ENCODE data around the gene WIZ.

Gene WIZ, protein sequence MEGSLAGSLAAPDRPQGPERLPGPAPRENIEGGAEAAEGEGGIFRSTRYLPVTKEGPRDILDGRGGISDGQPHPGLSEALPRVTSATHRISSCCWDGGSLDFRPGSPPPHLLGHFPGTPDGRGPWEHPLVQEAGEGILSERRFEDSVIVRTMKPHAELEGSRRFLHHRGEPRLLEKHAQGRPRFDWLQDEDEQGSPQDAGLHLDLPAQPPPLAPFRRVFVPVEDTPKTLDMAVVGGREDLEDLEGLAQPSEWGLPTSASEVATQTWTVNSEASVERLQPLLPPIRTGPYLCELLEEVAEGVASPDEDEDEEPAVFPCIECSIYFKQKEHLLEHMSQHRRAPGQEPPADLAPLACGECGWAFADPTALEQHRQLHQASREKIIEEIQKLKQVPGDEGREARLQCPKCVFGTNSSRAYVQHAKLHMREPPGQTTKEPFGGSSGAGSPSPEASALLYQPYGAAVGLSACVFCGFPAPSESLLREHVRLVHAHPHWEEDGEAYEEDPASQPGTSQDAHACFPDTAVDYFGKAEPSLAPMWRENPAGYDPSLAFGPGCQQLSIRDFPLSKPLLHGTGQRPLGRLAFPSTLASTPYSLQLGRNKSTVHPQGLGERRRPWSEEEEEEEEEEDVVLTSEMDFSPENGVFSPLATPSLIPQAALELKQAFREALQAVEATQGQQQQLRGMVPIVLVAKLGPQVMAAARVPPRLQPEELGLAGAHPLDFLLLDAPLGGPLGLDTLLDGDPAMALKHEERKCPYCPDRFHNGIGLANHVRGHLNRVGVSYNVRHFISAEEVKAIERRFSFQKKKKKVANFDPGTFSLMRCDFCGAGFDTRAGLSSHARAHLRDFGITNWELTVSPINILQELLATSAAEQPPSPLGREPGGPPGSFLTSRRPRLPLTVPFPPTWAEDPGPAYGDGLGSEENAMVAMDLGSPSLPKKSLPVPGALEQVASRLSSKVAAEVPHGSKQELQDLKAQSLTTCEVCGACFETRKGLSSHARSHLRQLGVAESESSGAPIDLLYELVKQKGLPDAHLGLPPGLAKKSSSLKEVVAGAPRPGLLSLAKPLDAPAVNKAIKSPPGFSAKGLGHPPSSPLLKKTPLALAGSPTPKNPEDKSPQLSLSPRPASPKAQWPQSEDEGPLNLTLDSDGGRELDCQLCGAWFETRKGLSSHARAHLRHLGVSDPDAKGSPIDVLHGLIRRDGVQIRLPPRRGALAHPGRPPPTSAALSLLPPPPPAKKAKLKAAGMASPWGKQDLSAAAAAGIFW (N-terminal part only)

DNA sequence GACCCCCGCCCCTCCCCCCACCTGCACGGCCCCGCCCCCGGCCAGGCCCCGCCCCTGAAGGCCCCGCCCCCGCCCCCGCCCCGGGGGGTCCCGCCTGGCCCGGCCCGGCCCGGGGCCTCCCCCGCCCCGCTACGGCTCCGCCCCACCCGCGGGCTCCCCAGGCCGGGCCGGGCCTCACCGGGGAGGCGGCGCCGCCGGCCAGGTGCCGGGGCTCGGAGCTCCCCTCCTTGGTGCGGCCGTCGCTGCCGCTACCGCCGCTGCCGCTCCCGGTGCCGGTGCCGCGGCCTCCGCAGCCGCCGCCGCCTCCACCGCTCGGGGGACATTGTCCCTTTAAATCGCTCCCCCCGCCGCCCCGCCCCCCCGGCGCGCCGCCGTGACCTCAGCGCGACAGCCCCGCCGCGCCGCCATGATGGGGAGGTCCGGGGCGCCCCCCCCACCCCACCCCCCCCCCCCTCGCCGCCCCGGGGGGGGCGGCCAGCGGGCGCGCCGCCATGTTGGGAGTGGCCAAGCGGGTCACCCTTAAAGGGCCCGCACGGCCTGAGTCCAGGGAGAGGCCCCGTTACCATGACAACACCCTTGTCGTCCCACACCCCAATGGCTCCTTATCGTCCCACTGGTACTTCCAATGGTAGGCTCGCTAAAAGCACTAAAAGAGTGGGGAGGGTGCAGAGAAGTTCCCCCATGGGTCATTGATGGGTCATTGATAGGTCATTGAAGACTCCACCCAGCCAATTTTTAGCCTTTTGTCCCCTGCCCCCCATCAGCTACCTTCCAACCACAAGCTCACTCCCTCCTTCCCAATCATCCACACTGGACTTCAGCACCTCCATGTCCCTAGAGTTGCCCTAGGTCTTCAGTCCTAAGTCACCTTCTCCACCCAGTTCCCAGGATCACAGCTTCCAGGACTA, at the start of gene WIZ:
TSS of gene WIZ (minus strand) at position 337 of the 908 bp plus-strand sequence. CDS start 1,649 bp downstream, outside the sequence.
- TF ChIP-seq, protein P1, sequence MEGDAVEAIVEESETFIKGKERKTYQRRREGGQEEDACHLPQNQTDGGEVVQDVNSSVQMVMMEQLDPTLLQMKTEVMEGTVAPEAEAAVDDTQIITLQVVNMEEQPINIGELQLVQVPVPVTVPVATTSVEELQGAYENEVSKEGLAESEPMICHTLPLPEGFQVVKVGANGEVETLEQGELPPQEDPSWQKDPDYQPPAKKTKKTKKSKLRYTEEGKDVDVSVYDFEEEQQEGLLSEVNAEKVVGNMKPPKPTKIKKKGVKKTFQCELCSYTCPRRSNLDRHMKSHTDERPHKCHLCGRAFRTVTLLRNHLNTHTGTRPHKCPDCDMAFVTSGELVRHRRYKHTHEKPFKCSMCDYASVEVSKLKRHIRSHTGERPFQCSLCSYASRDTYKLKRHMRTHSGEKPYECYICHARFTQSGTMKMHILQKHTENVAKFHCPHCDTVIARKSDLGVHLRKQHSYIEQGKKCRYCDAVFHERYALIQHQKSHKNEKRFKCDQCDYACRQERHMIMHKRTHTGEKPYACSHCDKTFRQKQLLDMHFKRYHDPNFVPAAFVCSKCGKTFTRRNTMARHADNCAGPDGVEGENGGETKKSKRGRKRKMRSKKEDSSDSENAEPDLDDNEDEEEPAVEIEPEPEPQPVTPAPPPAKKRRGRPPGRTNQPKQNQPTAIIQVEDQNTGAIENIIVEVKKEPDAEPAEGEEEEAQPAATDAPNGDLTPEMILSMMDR (conservative IDR thresholded peaks at IDR 0.05; ENCODE audit: low read length) = no peak
- peak; percentile 73 for DNase-seq (ENCODE audit: low read depth)
- peak within 1 kb of the TSS; percentile 71 for H3K4me3 ChIP-seq (ENCODE audit: low read length)

DNA sequence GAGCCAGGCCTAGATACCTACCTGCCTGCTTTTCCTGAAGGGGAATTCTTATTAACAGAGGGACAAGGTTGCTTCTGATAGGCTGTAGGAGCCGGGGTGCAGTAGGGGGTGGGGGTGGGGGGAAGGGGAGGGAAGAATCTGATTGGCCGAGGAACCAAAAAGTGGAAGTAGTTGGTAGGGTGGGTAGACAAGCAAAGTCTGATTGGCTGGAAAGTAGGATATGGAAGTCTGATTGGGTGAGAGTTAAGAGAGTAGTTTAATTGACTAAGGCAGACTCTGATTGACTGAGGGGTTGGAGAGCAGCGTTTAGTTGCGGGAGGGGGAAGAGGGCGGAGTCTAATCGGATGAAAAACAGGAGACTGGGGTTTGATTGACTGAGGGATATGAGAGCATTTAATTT, 49.2 kb upstream of the WIZ start:
- H3K4me3 ChIP-seq (ENCODE audit: low read length) = no peak overlapping the region

DNA sequence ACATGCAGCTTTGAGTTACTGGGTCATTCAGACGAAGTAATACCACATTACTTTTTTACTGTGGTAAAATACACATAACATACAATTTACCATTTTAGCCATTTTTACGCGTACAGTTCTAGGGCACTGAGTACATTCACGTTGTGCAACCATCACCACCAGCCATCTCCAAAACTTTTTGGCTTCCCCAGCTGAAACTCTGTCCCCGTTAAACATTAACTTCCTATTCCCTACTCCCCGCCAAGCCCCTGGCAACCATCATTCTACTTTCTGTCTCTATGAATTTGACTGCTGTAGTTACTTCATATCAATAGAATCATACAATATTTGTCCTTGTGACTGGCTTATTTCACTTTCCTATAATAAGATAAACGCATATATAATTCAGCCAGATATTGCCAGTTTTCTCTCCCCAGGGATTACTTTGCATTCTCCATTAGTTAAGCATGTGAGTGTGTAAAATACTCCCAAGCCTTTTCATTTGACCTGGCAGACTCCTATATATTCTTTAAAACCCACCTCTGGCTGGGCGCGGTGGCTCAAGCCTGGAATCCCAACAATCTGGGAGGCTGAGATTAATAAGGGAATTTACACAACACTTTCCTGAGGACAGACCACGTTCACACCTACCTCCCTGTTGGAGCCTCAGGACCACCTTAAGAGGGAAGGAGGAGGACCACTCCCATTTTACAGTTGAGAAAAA, 48.6 kb upstream of the WIZ start:
- H3K4me3 ChIP-seq (ENCODE audit: low read length) = no peak overlapping the region
- TF ChIP-seq, protein P1 (conservative IDR thresholded peaks at IDR 0.05; ENCODE audit: low read length) = no peak
- no peak for DNase-seq (ENCODE audit: low read depth)

More for the DNA sequence above, 49.2 kb upstream of the WIZ start:
- TF ChIP-seq, protein P1 (conservative IDR thresholded peaks at IDR 0.05; ENCODE audit: low read length) = no peak
- no peak for DNase-seq (ENCODE audit: low read depth)

- no peak overlapping the region for H3K4me3 ChIP-seq (ENCODE audit: low read length)
- TF ChIP-seq, protein P1 (conservative IDR thresholded peaks at IDR 0.05; ENCODE audit: low read length) = no peak
- DNase-seq (ENCODE audit: low read depth) = no peak
Measured at GRCh38 chr19:15495151-15495550, 45.4 kb upstream of the WIZ start.

DNA sequence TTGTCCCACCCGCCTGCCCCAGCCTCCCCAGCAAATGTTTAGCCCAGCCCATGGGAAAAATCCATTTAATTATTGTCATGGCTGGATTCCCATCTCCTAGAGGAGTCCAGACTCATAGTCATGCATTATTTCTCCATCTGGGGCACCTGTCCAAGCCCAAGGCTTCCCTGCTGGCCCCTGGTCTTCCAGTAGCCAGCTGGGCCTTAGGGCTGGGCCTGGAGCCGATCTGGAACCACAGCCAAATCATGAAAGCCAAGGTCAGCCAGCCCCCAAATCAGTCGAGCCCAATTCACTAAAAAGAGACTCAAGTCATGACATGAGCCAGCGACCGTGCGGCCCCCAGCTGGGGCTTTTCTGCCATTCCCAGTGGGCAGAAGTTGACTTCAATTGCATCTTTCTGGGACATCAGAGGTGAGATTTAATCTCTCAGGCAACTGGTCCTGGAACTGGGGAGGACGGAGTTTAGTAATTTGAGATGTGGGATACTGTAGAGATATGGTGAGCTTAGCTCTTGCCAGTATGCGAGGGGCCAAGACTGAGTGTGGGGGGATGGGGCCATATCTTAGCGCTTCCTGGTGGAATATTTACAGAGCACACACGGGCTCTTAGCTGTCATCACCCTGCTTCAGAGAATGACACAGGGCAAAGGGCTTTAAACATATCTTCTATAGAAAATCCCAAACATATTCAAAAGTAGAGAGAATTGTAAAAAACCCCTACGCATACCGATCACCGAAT, 38.9 kb upstream of the WIZ start:
- TF ChIP-seq, protein P1 (conservative IDR thresholded peaks at IDR 0.05; ENCODE audit: low read length) = no peak
- no peak overlapping the region for H3K4me3 ChIP-seq (ENCODE audit: low read length)
- DNase-seq (ENCODE audit: low read depth) = no peak
